ENCODE results near the gene CYB5A.

CYB5A gene

DNA sequence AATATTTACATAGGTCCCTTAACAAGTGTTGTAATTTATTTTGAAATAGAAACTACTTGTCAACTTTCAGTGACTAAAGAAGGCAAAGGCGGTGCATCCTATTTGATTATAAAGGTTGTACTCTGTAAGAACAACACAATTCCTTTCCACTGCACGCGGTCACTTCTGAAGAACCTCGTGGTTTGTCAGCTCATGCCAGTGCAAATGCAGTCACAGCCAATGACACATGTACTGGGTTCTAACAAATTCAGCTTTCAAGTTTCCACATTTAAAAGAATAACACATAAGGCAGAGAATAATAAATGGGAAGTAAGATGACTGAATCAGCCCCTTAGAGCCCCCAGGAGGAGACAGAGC is 39.7 kb downstream of the CYB5A start:
- H3K27ac ChIP-seq: no peak overlapping the region; the same call in 1 of the 2 replicates
- no peak for TF ChIP-seq ZFX (IDR thresholded peaks at IDR 0.05)

- H3K27ac ChIP-seq: peak overlapping the region; percentile 31
- TF ChIP-seq ZFX (IDR thresholded peaks at IDR 0.05): no peak
- TF ChIP-seq, protein P1, sequence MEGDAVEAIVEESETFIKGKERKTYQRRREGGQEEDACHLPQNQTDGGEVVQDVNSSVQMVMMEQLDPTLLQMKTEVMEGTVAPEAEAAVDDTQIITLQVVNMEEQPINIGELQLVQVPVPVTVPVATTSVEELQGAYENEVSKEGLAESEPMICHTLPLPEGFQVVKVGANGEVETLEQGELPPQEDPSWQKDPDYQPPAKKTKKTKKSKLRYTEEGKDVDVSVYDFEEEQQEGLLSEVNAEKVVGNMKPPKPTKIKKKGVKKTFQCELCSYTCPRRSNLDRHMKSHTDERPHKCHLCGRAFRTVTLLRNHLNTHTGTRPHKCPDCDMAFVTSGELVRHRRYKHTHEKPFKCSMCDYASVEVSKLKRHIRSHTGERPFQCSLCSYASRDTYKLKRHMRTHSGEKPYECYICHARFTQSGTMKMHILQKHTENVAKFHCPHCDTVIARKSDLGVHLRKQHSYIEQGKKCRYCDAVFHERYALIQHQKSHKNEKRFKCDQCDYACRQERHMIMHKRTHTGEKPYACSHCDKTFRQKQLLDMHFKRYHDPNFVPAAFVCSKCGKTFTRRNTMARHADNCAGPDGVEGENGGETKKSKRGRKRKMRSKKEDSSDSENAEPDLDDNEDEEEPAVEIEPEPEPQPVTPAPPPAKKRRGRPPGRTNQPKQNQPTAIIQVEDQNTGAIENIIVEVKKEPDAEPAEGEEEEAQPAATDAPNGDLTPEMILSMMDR (conservative IDR thresholded peaks at IDR 0.05): no peak
These were observed 40.3 kb downstream of the CYB5A start for GRCh38 chr18:74251297-74252038.

DNA sequence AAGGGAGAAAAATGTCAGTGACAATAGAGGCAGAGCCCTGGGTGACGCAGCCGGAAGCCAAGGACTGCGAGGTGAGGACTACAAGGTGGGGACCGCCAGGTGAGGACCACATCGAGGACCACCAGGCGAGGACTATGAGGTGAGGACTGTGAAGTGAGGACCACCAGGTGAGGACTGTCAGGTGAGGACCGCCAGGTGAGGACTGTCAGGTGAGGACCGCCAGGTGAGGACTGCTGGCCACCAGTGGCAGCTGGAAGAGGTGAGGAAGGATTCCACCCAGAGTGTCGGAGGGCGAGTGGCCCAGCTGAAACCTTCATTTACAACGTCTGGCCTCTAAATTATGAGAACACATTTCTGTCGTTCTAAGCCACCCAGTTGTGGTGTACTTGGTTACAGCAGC is 41.6 kb downstream of the CYB5A start:
- TF ChIP-seq, protein P1 (conservative IDR thresholded peaks at IDR 0.05): no peak
- TF ChIP-seq ZFX (IDR thresholded peaks at IDR 0.05): no peak
- H3K27ac ChIP-seq: peak overlapping the region; percentile 31; the same call in 1 of the 2 replicates

DNA sequence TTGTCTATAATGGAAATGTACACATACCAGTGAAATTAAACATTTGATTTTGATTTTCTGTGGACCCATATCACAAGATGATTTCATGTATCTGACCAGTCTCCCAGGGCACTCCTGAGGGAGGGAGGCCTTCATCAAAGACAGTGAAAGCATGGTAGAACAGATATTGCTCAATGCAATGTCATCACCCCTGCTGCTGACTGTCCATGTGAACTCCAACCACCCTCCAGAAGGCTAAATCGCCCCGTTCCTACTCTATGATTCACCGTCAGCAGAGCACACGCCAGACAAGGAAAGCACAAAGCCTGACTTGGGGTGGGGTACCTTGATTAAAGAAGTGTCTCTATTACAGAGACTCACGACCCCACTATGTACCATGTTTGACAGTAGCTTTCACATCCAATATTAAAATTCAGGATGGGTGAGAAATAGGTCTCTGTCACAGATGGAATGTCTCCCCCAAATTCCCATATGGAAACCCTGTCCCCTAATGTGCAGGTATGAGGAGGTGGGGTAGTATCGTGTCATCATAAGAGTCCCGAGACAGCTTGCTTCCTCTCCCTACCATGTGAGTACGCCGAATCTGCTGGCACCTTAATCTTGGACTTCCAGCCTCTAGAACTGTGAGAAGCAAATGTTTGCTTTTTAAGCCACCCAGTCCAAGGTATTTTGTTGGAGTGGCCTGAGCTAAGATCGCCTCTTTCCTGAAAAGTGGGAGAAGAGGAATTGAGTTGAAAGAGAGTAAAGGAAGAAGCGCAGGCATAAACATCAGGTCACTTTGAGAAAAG is 42.4 kb downstream of the CYB5A start:
- no peak for TF ChIP-seq ZFX (IDR thresholded peaks at IDR 0.05)
- TF ChIP-seq, protein P1 (conservative IDR thresholded peaks at IDR 0.05): no peak
- H3K27ac ChIP-seq: no peak overlapping the region; the same call in 1 of the 2 replicates

DNA sequence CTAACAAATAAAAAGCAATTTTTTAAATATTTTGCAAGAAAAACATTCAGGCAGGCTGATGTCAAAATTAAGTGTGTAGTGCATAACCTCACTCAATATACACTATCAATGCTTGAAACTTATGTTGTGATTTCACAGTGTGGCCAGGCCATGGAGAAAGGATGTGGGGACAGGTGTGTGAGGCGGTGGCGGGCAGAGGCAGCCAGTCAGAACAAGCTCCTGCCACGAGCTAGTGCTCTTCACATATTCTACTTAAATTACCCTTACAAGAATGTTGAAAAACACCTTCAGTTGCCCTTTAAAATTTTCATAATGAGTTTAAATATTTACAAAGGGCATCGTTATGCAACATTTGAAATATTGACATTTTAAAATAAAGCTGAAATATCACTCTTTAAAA is 43.2 kb downstream of the CYB5A start:
- H3K27ac ChIP-seq: no peak overlapping the region
- TF ChIP-seq, protein P1 (conservative IDR thresholded peaks at IDR 0.05): no peak
- no peak for TF ChIP-seq ZFX (IDR thresholded peaks at IDR 0.05)

DNA sequence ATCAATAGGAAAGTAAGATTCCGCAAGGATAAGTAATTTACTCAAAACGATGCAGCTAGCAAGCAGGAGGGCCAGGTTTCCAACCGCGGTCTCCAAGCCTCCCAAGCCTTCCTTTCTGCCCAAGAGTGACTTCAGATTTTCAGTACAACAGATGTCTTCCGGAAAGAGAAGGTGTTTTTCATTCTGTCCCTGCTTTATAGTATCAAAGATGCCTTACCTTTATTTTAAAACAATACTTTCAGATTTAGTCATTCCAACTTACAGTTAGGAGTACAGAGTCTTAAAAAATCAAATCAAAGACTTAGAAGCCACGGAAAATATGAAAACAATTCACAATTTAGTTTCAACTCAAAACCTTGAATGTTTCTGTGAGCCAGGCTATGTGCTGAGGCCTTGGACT is 43.6 kb downstream of the CYB5A start:
- TF ChIP-seq, protein P1 (conservative IDR thresholded peaks at IDR 0.05): no peak
- TF ChIP-seq ZFX (IDR thresholded peaks at IDR 0.05): no peak
- no peak overlapping the region for H3K27ac ChIP-seq

DNA sequence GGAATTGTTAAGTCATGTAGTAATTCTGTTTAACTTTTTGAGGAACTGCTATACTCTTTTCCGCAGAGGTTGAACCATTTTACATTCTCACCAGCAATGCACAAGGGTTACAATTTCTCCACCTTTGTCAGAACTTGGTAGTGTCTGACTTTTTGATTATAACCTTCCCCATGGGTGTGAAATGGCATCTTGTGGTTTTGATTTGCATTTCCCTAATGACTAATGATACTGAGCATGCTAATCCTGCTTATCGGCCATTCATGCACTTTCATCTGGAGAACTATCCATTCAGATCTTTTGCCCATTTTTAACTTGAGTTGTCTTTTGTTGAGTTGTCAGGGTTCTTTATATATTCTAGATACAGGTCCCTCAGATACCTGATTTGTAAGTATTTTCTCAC is 47.2 kb downstream of the CYB5A start:
- no peak overlapping the region for H3K27ac ChIP-seq
- TF ChIP-seq ZFX (IDR thresholded peaks at IDR 0.05): no peak
- TF ChIP-seq, protein P1 (conservative IDR thresholded peaks at IDR 0.05): no peak
